ENCODE measurements around the gene MAOA.

Gene MAOA

DNA sequence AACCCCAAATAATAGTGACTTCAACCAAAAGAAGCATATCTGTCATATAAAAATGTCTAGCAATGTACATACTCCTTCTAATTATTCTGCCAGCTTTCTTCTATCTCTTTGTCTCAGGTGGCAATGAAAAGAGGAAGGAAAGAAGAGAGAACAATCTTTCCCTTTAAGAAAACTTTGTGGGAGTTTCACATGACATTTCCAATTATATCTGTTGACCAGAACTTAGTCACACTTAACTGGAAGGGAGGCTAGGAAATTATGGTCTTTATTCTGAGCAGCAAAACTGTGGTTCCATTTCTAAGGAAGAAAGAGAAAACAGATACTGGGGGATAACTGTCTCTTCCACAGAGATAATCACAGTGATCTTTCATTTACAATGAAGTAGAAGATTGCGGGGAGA, 12.9 kb upstream of the MAOA start:
- H3K9me3 ChIP-seq (ENCODE audit: low read length), result no peaks in the 10 kb centered on the region
- no peaks in the 10 kb centered on the region for H3K36me3 ChIP-seq (ENCODE audit: insufficient read depth, low read length)
- no peaks in the 10 kb centered on the region for H4K20me1 ChIP-seq (ENCODE audit: insufficient read depth, low read length)
- H3K27ac ChIP-seq (ENCODE audit: low read depth, low read length, poor library complexity, severe bottlenecking), result no peak overlapping the region
- no peaks in the 10 kb centered on the region for H3K4me1 ChIP-seq (ENCODE audit: insufficient read depth, low read length, severe bottlenecking)
- H3K9ac ChIP-seq (ENCODE audit: low read length), result no peak overlapping the region
- H3F3A ChIP-seq (ENCODE audit: insufficient read depth, low read length), result no peaks in the 10 kb centered on the region
- TF ChIP-seq, protein P1, sequence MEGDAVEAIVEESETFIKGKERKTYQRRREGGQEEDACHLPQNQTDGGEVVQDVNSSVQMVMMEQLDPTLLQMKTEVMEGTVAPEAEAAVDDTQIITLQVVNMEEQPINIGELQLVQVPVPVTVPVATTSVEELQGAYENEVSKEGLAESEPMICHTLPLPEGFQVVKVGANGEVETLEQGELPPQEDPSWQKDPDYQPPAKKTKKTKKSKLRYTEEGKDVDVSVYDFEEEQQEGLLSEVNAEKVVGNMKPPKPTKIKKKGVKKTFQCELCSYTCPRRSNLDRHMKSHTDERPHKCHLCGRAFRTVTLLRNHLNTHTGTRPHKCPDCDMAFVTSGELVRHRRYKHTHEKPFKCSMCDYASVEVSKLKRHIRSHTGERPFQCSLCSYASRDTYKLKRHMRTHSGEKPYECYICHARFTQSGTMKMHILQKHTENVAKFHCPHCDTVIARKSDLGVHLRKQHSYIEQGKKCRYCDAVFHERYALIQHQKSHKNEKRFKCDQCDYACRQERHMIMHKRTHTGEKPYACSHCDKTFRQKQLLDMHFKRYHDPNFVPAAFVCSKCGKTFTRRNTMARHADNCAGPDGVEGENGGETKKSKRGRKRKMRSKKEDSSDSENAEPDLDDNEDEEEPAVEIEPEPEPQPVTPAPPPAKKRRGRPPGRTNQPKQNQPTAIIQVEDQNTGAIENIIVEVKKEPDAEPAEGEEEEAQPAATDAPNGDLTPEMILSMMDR (IDR thresholded peaks at IDR 0.05; ENCODE audit: low read length), result no peak
- no peaks in the 10 kb centered on the region for H3K9me2 ChIP-seq (ENCODE audit: low read depth, low read length)
- H2AFZ ChIP-seq (ENCODE audit: low read length), result no peak overlapping the region
- H3K27me3 ChIP-seq (ENCODE audit: insufficient read depth, low read length), result no peaks in the 10 kb centered on the region
- no peak overlapping the region for H3K4me3 ChIP-seq (ENCODE audit: low read depth, low read length, poor library complexity, severe bottlenecking)
- no peak overlapping the region for H3K4me2 ChIP-seq (ENCODE audit: low read length)
- H3K79me2 ChIP-seq (ENCODE audit: insufficient read depth, low read length), result no peaks in the 10 kb centered on the region

DNA sequence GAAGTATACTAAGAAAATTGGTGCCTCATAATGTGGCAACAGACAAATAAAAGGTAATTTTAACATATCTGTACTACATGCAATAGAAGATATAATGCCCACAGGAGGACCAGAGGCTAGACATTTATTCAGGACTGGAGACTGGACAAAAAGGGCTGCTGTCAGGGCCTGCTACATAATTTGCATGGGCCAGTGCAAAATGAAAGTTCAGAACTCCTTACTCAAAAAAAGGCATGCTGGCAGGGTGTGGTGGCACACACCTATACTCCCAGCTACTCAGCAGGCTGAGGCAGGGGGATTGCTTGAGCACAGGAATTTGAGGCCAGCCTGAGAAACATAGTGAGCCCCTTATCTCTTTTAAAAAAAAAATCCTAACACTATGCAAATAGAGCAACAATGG, 12.4 kb upstream of the MAOA start:
- no peaks in the 10 kb centered on the region for H3F3A ChIP-seq (ENCODE audit: insufficient read depth, low read length)
- H4K20me1 ChIP-seq (ENCODE audit: insufficient read depth, low read length), result no peaks in the 10 kb centered on the region
- no peaks in the 10 kb centered on the region for H3K79me2 ChIP-seq (ENCODE audit: insufficient read depth, low read length)
- H3K9me2 ChIP-seq (ENCODE audit: low read depth, low read length), result no peaks in the 10 kb centered on the region
- H3K36me3 ChIP-seq (ENCODE audit: insufficient read depth, low read length), result no peaks in the 10 kb centered on the region
- no peak overlapping the region for H2AFZ ChIP-seq (ENCODE audit: low read length)
- no peak overlapping the region for H3K27ac ChIP-seq (ENCODE audit: low read depth, low read length, poor library complexity, severe bottlenecking)
- no peaks in the 10 kb centered on the region for H3K9me3 ChIP-seq (ENCODE audit: low read length)
- H3K4me3 ChIP-seq (ENCODE audit: low read depth, low read length, poor library complexity, severe bottlenecking), result no peak overlapping the region
- H3K4me2 ChIP-seq (ENCODE audit: low read length), result no peak overlapping the region
- no peak overlapping the region for H3K9ac ChIP-seq (ENCODE audit: low read length)
- no peaks in the 10 kb centered on the region for H3K27me3 ChIP-seq (ENCODE audit: insufficient read depth, low read length)
- no peaks in the 10 kb centered on the region for H3K4me1 ChIP-seq (ENCODE audit: insufficient read depth, low read length, severe bottlenecking)
- TF ChIP-seq, protein P1 (IDR thresholded peaks at IDR 0.05; ENCODE audit: low read length), result no peak
- no peak for TF ChIP-seq EZH2 (IDR thresholded peaks at IDR 0.05; ENCODE audit: borderline replicate concordance, low read length)

DNA sequence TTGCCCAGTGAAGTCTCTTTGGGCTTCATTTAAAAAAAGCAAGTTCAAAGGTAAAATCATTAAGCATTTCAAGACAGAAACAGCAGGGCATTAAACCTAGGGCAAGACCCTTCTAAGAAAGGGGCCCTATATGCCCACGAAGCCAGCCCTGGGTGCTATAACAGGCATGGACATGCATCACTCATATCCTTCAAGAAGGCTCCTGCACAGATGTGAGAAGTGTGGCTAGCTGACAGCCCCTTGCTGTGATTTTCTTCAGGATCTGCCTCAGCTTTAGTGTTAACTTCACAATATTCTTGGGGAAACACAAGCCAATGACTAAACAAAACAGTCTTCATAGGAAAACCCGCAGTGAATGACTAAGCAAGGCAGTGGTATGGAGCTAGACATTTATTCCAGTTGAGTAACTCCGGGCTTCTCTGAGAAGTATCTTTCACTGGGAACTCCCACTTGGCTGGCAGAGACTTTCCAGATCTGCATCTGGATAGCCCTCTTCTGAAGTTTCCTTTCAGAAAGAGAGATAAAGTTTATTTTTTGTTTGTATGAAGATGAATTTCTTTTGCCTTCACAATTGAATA, 11.9 kb upstream of the MAOA start:
- no peak for TF ChIP-seq EZH2 (IDR thresholded peaks at IDR 0.05; ENCODE audit: borderline replicate concordance, low read length)
- TF ChIP-seq, protein P1 (IDR thresholded peaks at IDR 0.05; ENCODE audit: low read length), result no peak

More for the DNA sequence above, 11.9 kb upstream of the MAOA start:
- Histone ChIP-seq H3K9me2 (ENCODE audit: low read depth, low read length) (no peaks in the 10 kb centered on the region), H3K4me3 (ENCODE audit: low read depth, low read length, poor library complexity, severe bottlenecking) (no peak overlapping the region), H3K9me3 (ENCODE audit: low read length) (no peaks in the 10 kb centered on the region), H2AFZ (ENCODE audit: low read length) (no peak overlapping the region), H3K36me3 (ENCODE audit: insufficient read depth, low read length) (no peaks in the 10 kb centered on the region), H3F3A (ENCODE audit: insufficient read depth, low read length) (no peaks in the 10 kb centered on the region), H4K20me1 (ENCODE audit: insufficient read depth, low read length) (no peaks in the 10 kb centered on the region), H3K9ac (ENCODE audit: low read length) (no peak overlapping the region), H3K27ac (ENCODE audit: low read depth, low read length, poor library complexity, severe bottlenecking) (no peak overlapping the region), H3K27me3 (ENCODE audit: insufficient read depth, low read length) (no peaks in the 10 kb centered on the region), H3K79me2 (ENCODE audit: insufficient read depth, low read length) (no peaks in the 10 kb centered on the region), H3K4me2 (ENCODE audit: low read length) (no peak overlapping the region), H3K4me1 (ENCODE audit: insufficient read depth, low read length, severe bottlenecking) (no peaks in the 10 kb centered on the region)
